Liver (tissue), 9 donors: ENCODE results near the gene AOAH. TPM values are rescaled to one million over a fixed set of nuclear protein-coding genes. Genes with fewer than 3 reads are reported as not detected.

Experiments used
- DNase-seq: peaks from one replicate; pipeline ENCODE4 v3.0.0-alpha.2; 2017; ENCODE audit warnings: low spot score
- H3K27ac ChIP-seq, 2 donors: one replicate each; pipeline ENCODE4 v1.7.0; 2013; ENCODE audit warnings: inconsistent platforms in 2 of 2, low read length in 2 of 2, control low read depth in 1 of 2, low read depth in 1 of 2, mild to moderate bottlenecking in 1 of 2
- H3K27me3 ChIP-seq, 4 donors: one replicate each; pipeline versions ENCODE4 v1.6.1 to v1.7.0; 2013; ENCODE audit warnings: low read length in 3 of 4, inconsistent platforms in 1 of 4, mild to moderate bottlenecking in 1 of 4, moderate library complexity in 1 of 4; ENCODE audit not compliant: control insufficient read depth in 4 of 4, insufficient read depth in 4 of 4
- H3K36me3 ChIP-seq, 4 donors: one replicate each; pipeline versions ENCODE4 v1.6.1 to v1.7.0; 2013; ENCODE audit warnings: low read length in 3 of 4, mild to moderate bottlenecking in 3 of 4, low read depth in 1 of 4, moderate library complexity in 1 of 4; ENCODE audit not compliant: control insufficient read depth in 4 of 4, insufficient read depth in 3 of 4
- H3K4me1 ChIP-seq, 4 donors: one replicate each; pipeline versions ENCODE4 v1.6.1 to v1.7.0; 2013; ENCODE audit warnings: low read length in 3 of 4, mild to moderate bottlenecking in 3 of 4, moderate library complexity in 1 of 4; ENCODE audit not compliant: control insufficient read depth in 4 of 4, insufficient read depth in 4 of 4
- H3K4me3 ChIP-seq, 3 donors: one replicate each; pipeline versions ENCODE4 v1.6.1 to v1.7.0; 2013; ENCODE audit warnings: low read length in 3 of 3, control low read depth in 1 of 3, low read depth in 1 of 3, mild to moderate bottlenecking in 1 of 3
- H3K9ac ChIP-seq, 2 donors: one replicate each; pipeline ENCODE4 v1.7.0; 2013; ENCODE audit warnings: low read length in 2 of 2, mild to moderate bottlenecking in 2 of 2, moderate library complexity in 2 of 2, control low read depth in 1 of 2, low read depth in 1 of 2
- H3K9me3 ChIP-seq, 4 donors: one replicate each; pipeline versions ENCODE4 v1.6.1 to v1.7.0; 2013; ENCODE audit warnings: low read length in 3 of 4; ENCODE audit not compliant: control insufficient read depth in 4 of 4
- FOXA1 ChIP-seq: IDR thresholded peaks from 2 replicates; pipeline ENCODE4 v1.6.1; 2016; ENCODE audit warnings: antibody characterized with exemption
- FOXA2 ChIP-seq: IDR thresholded peaks from 2 replicates; pipeline ENCODE4 v1.6.1; 2016; ENCODE audit warnings: antibody characterized with exemption
- HNF4A ChIP-seq, 2 donors: conservative IDR thresholded peaks; 2 replicates each; pipeline ENCODE4 v1.6.1; 2016; ENCODE audit warnings: antibody characterized with exemption in 2 of 2, mild to moderate bottlenecking in 2 of 2
- HNF4G ChIP-seq: IDR thresholded peaks from 2 replicates; pipeline ENCODE4 v1.6.1; 2016; ENCODE audit warnings: antibody characterized with exemption
- JUND ChIP-seq, 2 donors: IDR thresholded peaks; 2 replicates each; pipeline ENCODE4 v1.6.1; 2016; ENCODE audit warnings: antibody characterized with exemption in 2 of 2
- RAD21 ChIP-seq, 2 donors: IDR thresholded peaks; 2 replicates each; pipeline ENCODE4 v1.6.1; 2016; ENCODE audit warnings: antibody characterized with exemption in 2 of 2, mild to moderate bottlenecking in 2 of 2
- SP1 ChIP-seq: IDR thresholded peaks from 2 replicates; pipeline ENCODE4 v1.6.1; 2018; ENCODE audit warnings: antibody characterized with exemption, mild to moderate bottlenecking
- WGBS: extraction: QIAGEN DNeasy Blood & Tissue Kit; methylation state at CpG from one replicate; pipeline ENCODE4 v1.1.7; 2013; 5-methylcytosine and 5-hydroxymethylcytosine counted together
- polyA plus RNA-seq, 2 donors: library from polyadenylated mRNA; stranded (reverse) in 1 of 2; unstranded in 1 of 2; fragments of 200-250 nt in 1 of 2; fragments of >200 nt in 1 of 2; fragmentation: Nextera tagmentation in 1 of 2; extraction: Ambion mirVana in 1 of 2; gene quantifications; one replicate each; pipeline versions ENCODE4 v1.2.1 to v1.2.3, GENCODE V29; 2013 to 2015
- total RNA-seq, 2 donors: library from RNA; depleted of rRNA; stranded (reverse); fragments of >200 nt; gene quantifications; one replicate each; pipeline ENCODE4 v1.2.3, GENCODE V29; 2014
- TF ChIP-seq, protein P1 (sequence below): fragments of 150-350 bp; IDR thresholded peaks from 2 replicates; pipeline ENCODE4 v1.5.1; 2017; ENCODE audit warnings: improper control_type of control experiment, low read depth, low read length; ENCODE audit not compliant: missing input control
- TF ChIP-seq, protein P2 (sequence below): IDR thresholded peaks from 2 replicates; pipeline ENCODE4 v1.6.1; 2016; ENCODE audit warnings: antibody characterized with exemption
- TF ChIP-seq, protein P3 (sequence below): IDR thresholded peaks from 2 replicates; pipeline ENCODE4 v1.6.1; 2016; ENCODE audit warnings: antibody characterized with exemption
- donor health status: healthy.
- donor health status: healthy.
- donor health status: healthy.
- donor health status: healthy.
- donor health status: healthy.

The AOAH gene
- total and polyA plus RNA-seq, 4 donors = 2.4 to 26.7 (median 5.8) TPM

DNA sequence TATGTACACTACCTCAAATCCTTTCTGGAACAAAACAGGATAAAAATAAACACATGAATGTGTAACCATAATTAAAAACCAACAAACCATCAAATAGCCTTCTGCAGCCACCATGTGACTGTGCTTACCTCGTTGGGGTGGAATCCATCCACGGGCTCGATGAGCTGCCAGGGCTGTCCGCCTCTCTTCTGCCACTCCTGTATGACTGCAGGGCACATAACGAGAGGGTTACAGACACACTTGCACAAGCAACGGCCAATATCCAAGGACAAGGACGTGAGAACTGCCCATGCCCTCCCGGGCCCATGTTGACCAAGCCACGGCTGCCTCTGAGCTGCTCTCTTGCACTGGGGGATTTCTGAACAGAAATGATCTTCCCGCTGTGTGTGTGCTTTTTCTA lies 202.4 kb downstream of the AOAH start:
- no peak overlapping the region for H3K9ac ChIP-seq

DNA sequence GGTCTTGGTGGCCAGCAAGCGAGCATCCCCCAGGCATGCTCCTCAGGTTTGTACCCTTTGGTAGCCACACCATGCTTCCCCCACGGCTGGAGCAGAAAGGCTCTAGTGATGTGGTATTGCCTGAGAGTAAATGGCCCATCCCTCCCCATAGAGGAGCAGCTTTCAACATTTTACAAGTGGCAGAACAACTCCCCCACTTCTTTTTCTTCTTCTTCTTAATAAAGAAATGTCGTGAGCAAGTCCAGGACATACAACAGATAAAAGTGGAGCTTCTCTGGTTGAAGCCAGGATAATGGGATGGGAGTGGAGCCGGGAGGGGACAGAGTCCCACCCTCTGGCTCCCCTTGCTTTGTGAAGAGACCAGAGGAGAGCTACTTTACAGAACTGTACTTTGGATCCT lies 203.2 kb downstream of the AOAH start:
- H3K36me3 ChIP-seq = no peaks in the 10 kb centered on the region
- no peaks in the 10 kb centered on the region for H3K27me3 ChIP-seq
- 84% methylated on average over 4 of the region's 4 CpGs for WGBS
- no peak for TF ChIP-seq SP1
- no peak for TF ChIP-seq RAD21 (IDR thresholded peaks at IDR 0.05)
- no peak for TF ChIP-seq FOXA1
- TF ChIP-seq FOXA2 = no peak
- TF ChIP-seq, protein P1, sequence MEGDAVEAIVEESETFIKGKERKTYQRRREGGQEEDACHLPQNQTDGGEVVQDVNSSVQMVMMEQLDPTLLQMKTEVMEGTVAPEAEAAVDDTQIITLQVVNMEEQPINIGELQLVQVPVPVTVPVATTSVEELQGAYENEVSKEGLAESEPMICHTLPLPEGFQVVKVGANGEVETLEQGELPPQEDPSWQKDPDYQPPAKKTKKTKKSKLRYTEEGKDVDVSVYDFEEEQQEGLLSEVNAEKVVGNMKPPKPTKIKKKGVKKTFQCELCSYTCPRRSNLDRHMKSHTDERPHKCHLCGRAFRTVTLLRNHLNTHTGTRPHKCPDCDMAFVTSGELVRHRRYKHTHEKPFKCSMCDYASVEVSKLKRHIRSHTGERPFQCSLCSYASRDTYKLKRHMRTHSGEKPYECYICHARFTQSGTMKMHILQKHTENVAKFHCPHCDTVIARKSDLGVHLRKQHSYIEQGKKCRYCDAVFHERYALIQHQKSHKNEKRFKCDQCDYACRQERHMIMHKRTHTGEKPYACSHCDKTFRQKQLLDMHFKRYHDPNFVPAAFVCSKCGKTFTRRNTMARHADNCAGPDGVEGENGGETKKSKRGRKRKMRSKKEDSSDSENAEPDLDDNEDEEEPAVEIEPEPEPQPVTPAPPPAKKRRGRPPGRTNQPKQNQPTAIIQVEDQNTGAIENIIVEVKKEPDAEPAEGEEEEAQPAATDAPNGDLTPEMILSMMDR = no peak
- TF ChIP-seq, protein P2, sequence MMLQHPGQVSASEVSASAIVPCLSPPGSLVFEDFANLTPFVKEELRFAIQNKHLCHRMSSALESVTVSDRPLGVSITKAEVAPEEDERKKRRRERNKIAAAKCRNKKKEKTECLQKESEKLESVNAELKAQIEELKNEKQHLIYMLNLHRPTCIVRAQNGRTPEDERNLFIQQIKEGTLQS = no peak
- H3K9me3 ChIP-seq = no peaks in the 10 kb centered on the region
- H3K27ac ChIP-seq = no peak overlapping the region
- H3K4me3 ChIP-seq = no peak overlapping the region
- no peak for DNase-seq
- no peaks in the 10 kb centered on the region for H3K4me1 ChIP-seq
- H3K9ac ChIP-seq = no peak overlapping the region

More for the DNA sequence above, 202.4 kb downstream of the AOAH start:
- no peak for TF ChIP-seq RAD21 (IDR thresholded peaks at IDR 0.05)
- TF ChIP-seq, protein P3, sequence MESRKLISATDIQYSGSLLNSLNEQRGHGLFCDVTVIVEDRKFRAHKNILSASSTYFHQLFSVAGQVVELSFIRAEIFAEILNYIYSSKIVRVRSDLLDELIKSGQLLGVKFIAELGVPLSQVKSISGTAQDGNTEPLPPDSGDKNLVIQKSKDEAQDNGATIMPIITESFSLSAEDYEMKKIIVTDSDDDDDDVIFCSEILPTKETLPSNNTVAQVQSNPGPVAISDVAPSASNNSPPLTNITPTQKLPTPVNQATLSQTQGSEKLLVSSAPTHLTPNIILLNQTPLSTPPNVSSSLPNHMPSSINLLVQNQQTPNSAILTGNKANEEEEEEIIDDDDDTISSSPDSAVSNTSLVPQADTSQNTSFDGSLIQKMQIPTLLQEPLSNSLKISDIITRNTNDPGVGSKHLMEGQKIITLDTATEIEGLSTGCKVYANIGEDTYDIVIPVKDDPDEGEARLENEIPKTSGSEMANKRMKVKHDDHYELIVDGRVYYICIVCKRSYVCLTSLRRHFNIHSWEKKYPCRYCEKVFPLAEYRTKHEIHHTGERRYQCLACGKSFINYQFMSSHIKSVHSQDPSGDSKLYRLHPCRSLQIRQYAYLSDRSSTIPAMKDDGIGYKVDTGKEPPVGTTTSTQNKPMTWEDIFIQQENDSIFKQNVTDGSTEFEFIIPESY = no peak
- TF ChIP-seq, protein P1 = no peak
- whole genome bisulfite sequencing = 69% methylated on average over 10 of the region's 10 CpGs
- Histone ChIP-seq H3K9me3 (no peaks in the 10 kb centered on the region), H3K36me3 (no peaks in the 10 kb centered on the region), H3K27ac (no peak overlapping the region), H3K4me1 (no peaks in the 10 kb centered on the region), H3K4me3 (no peak overlapping the region), H3K27me3 (no peaks in the 10 kb centered on the region)
- no peak for DNase-seq

DNA sequence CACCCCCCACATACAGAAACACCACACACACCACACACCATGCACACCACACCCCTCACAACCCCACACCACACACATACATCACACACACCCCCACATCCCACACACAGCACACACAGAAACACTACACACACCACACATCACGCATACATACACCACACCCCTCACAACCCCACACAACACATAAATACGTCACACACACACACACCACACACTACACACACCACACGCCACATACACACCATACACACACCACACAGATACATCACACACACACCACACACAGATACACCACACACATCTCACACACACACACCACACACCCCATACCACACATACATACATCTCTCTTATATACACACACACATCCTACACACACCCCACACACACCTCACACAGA lies 208.4 kb downstream of the AOAH start:
- no peak overlapping the region for H3K27ac ChIP-seq

More for the DNA sequence above, 208.4 kb downstream of the AOAH start:
- H3K27me3 ChIP-seq = no peaks in the 10 kb centered on the region
- H3K9ac ChIP-seq = no peak overlapping the region
- no peaks in the 10 kb centered on the region for H3K9me3 ChIP-seq
- TF ChIP-seq JUND (IDR thresholded peaks at IDR 0.05) = no peak
- TF ChIP-seq FOXA2 = no peak
- TF ChIP-seq HNF4G = no peak
- TF ChIP-seq HNF4A (conservative IDR thresholded peaks at IDR 0.05) = no peak
- no peaks in the 10 kb centered on the region for H3K36me3 ChIP-seq
- 95% methylated on average over 3 of the region's 3 CpGs for WGBS
- H3K4me3 ChIP-seq = no peak overlapping the region
- no peak for DNase-seq
- no peaks in the 10 kb centered on the region for H3K4me1 ChIP-seq
